ENCODE data around the gene TMEM63C.

TMEM63C gene

DNA sequence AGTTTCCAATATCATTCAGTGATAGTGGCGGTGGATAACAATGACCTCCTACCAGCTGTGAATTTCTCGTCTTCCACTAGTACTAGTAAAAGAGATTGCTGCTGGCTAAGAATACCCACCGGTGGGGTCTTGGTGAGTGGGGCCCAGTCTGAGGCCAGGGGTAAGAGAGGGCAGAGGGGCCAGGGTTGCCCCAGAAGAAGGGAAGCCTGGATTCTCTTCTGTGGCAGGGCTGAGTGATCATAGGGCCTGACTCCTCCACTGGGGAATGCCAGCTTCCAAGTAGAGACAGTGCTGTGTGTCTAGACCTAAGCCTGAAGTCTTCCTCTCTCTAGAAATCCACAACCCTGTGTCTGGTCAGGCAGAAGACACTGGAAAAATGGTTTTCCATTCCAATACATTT, 5.8 kb upstream of the TMEM63C start:
- TF ChIP-seq ZNF274 (IDR thresholded peaks at IDR 0.05; ENCODE audit: low read depth, low read length): no peak

DNA sequence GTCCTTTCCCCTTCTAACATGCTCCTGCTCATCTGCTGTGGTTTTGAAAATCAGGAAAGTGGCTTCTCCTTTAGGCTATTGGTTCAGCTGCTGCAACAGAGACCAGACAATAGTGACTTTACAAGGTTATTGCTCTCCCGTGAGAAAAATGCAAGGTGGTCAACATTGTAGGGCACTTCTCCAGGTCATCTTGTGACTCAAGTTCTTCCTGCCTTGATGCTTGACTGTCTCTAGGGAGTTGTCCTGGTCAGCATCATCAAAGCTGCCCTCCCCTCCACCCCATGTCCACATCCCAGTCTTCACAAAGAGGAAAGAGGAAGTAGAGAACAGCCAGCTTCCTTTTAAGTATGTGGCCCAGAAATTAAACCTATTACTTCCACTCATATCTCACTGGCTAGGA, 3.9 kb upstream of the TMEM63C start:
- TF ChIP-seq ZNF274 (IDR thresholded peaks at IDR 0.05; ENCODE audit: low read depth, low read length): no peak
- no peak overlapping the region for H3K4me3 ChIP-seq (ENCODE audit: low read length)

More for the DNA sequence above, 5.8 kb upstream of the TMEM63C start:
- H3K4me3 ChIP-seq (ENCODE audit: low read length): no peak overlapping the region

DNA sequence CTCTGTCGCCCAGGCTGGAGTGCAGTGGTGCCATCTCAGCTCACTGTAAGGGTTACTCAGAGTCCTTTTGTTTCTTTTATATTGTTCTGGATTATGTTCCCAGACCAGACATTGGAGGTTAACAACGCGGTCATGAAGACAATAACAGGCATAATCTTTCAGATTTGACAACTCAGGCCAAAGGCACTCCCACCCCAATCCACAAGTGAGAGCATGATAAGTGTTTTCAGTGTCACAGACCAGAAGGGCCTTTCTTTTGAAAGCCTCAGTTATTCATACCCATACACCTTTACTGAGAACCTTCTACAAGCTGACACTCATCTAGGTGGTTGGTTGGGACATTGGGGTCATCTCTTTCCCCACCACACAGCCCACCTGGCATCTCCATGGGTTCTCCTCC, 2.9 kb upstream of the TMEM63C start:
- TF ChIP-seq ZNF274 (IDR thresholded peaks at IDR 0.05; ENCODE audit: low read depth, low read length): no peak
- no peak overlapping the region for H3K4me3 ChIP-seq (ENCODE audit: low read length)

DNA sequence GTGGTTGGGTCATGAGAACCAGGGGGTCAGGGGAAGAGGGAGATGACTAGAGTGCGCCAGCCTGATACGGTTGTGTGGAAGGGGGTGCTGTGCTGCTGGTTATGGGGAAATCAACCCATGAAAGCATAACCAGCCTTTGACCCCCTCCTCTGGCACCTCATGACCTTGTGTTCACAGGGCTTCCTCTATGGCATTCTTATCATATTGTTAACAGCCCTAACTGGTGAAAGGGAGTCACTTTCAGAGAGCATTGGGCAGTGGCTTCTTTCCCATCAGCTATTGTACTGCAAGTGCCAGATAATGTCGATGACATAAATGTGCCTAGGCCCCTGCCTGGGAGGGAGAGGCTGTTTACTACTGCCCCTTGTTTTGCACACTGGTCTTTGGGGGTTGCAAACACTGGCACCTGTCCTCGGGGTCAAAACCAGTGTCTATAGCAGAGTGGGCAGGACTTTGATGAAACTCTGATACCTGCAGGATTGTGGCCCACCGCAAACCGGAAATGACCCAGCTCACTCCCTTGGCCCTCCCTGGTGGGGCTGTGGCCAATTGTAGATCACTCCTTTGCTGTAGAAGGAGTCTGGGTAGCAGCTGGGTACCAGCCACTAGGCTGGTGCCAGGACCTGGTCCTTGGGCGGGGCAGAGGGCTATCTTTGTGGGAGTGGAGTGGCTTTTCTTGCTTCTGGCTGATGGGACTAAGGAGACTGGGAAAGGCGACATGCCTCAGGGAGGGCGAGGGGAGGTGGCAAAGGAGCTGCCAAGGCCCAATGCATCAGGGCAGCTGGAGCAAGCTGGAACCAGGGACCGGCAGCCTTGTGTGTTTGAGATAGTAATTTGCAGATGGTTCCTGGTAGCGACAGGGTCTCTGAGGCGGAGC, 634 bp upstream of the TMEM63C start:
- no peak overlapping the region for H3K4me3 ChIP-seq (ENCODE audit: low read length)
- no peak for TF ChIP-seq ZNF274 (IDR thresholded peaks at IDR 0.05; ENCODE audit: low read depth, low read length)

DNA sequence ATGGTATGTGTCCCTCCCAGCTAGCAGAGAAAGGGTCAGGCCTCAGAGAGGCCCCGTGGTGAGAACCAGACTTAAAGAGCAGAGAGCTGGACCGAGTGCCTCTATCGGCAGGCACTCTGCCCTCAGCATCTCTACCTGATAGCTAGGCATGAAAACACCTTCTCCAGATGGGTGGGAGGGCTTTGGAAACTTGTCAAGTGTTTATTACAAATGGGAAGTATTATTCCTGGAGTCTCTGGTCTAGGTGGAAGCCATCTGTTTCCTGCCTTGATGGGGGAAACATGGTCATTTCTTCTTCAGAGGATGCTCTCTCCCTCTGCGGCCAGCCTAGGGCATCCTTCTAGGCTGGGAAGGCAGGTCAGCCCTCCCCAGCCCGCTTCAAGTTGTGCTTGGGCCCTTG, 2.3 kb downstream of the TMEM63C start:
- no peak overlapping the region for H3K4me3 ChIP-seq (ENCODE audit: low read length)
- TF ChIP-seq ZNF274 (IDR thresholded peaks at IDR 0.05; ENCODE audit: low read depth, low read length): no peak

DNA sequence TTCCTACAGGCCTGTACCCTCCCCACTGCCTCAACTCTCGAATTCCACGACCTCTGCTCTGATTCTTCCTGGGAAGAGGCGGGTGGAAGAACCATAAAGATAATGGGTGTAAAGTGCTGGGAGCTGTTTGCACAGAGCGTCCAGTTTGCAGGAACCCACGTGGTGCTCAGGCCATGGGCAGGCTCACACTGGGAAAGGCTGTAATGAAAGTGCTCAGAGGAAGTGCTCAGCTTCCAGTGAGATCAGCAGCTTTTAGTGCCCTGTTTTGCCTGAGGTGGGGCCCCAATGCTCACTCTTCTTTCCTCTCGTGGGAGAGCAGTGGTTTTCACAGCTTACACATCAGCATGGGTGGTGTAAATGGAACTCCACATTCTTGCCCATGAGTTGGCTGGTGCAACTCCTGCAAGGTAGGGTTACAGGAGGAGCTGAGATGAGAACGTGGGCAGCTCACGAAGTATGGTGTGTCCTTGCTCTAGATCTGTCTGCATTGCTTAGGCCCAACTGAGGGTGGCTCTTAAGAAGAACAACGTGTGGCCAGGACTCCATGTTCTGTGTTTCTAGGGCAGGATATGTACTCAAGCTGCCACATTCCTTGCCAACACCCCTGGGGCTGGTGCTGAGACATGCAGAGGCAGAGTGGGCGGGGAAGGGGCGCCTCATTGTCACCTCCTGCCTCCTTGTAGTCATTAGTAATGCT, 2.9 kb downstream of the TMEM63C start:
- no peak overlapping the region for H3K4me3 ChIP-seq (ENCODE audit: low read length)
- no peak for TF ChIP-seq ZNF274 (IDR thresholded peaks at IDR 0.05; ENCODE audit: low read depth, low read length)

DNA sequence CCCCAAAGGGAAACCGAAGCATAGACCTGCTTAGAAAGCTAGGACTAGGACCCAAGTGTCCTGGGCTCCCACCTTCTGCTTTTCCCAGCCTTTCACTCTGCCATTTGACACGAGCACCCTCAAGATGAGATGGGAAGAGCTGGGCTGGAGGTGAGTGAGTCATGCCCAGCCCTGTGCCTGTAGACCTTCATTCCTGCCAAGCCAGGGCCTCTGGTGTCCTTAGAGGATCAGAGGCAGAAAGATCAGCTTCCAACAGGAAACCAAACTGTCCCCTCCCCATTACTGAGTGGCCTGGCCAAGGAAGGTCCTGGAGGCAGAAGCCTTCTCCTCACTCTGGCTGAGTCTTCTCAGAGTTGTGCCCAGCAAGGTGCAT, 3.5 kb downstream of the TMEM63C start:
- no peak for TF ChIP-seq ZNF274 (IDR thresholded peaks at IDR 0.05; ENCODE audit: low read depth, low read length)
- H3K4me3 ChIP-seq (ENCODE audit: low read length): no peak overlapping the region

DNA sequence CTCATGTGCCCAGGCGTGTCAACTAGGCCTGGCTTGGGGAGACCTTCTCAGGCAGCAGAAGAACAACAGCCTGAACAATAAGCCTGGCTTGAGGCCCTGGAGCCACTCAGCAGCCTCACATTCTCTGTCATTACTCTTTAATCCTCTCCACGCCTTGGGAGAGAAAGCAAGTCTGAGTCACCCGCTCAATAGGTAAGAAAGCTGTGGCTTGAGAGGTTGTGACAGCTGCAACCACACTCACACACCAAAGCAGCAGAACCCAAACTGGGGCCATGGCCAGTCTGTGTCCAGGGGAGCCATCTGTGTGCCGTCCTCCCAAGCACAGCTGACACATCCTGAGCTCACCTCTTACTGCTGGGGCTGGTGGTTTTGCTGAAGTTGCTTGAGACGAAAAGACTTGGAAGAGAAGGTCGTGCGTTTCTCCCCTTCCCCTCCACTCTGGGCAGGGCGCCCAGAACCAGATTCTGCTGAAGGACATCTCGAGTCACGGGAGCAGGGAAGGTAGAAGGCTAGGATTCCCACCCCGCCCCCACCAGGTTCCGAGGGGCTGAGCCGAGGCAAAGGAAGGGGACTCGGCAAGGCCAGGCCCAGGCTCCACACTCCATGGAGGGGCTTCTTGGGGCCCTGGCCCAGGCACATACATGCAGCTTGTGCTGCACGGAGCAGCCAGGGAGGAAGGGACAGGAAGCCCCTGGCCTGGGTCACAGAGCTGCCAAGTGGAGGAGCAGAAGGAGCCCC, 5.5 kb downstream of the TMEM63C start:
- TF ChIP-seq ZNF274 (IDR thresholded peaks at IDR 0.05; ENCODE audit: low read depth, low read length): no peak
- H3K4me3 ChIP-seq (ENCODE audit: low read length): no peak overlapping the region

DNA sequence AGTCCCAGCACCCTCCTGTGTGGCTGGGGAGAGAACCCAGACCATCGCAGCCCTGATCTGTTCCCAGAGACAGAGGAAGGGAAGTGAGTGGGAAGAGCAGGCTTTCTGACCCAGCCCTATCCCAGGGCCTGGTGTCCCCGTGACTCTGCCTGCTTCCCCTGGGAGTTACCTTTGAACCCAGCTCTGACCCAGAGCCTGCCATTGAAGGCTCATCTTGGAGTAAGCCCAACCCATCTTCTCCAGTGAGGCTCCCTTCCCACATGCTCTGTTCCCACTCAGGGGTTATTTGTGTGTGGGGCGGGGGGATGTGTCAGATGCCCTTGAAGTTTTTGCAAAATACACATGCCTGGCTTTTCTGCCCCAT, 6.0 kb downstream of the TMEM63C start:
- TF ChIP-seq ZNF274 (IDR thresholded peaks at IDR 0.05; ENCODE audit: low read depth, low read length): no peak
- no peak overlapping the region for H3K4me3 ChIP-seq (ENCODE audit: low read length)

DNA sequence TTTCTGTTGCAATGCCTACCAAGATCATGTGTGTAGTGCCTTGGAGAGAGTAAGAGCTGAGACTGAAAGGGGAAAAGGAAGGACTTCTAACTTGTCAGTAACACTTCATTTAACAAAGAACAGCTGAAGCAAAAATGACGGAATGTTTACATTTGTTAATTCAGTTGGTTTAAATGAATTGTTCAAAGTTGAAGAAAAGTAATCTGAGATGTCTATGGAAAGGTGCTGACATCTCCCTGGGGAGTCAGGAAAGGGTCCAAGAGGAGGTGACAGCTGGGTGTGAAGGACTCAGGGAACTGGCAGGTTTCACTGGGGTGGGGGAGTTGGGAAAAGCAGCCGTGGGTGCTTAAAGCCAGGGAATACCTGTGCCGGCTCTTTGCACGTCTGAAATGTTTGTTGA, 7.9 kb downstream of the TMEM63C start:
- no peak overlapping the region for H3K4me3 ChIP-seq (ENCODE audit: low read length)
- no peak for TF ChIP-seq ZNF274 (IDR thresholded peaks at IDR 0.05; ENCODE audit: low read depth, low read length)

DNA sequence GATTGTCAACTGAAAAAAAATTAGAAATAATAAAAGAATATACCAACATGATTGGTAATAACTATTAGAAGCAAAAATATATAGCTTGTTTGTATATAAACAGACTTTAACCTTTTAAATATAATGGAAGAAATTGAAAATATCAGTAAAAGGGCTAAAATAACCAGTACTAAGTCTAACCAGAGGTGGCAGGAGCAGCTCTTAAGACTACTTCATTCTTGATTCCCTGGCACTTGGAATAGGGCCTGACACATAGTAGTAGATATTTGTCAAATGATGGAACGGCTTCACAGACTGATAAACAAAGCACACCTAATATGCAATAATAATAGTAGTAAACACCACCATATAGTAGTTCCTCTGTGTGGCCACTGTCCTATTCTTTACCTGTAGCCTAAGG, 9.4 kb downstream of the TMEM63C start:
- no peak overlapping the region for H3K4me3 ChIP-seq (ENCODE audit: low read length)
- TF ChIP-seq ZNF274 (IDR thresholded peaks at IDR 0.05; ENCODE audit: low read depth, low read length): no peak

DNA sequence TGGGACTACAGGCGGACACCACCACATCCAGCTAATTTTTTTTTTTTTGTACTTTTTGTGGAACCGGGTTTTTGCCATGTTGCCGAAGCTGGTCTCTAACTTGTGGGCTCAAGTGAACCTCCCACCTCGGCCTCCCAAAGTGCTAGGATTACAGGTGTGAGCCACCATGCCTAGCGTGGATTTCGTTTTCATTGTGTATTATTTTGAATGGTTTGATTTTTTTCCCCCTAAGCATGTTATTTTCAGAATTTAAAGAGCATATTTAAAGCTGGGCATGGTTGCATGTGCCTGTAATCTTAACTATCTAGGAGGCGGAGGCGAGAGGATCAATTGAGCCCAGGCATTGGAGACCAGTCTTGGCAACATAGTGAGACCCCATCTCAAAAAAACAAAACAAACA, 13.1 kb downstream of the TMEM63C start:
- H3K4me3 ChIP-seq (ENCODE audit: low read length): no peak overlapping the region
- TF ChIP-seq ZNF274 (IDR thresholded peaks at IDR 0.05; ENCODE audit: low read depth, low read length): no peak

DNA sequence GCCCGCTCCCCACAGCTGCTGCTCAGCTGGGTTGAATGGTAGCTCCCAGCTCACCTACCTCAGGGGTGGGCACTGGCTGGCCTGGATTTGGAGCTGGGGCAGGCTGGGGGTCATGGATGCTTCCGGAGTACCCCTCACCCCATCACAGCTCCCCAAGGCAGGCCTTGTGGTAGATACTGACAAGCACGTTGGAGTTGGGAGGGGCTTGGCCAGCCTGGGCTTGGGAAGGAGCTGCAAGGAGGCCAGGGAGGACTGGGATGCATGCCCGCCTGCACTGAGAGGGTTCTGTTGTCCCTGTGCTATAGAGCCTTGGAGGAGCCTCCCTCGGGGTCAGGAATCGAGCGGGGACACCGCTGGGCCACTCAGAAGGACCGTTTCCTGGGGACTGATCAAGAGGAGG, 14.2 kb downstream of the TMEM63C start:
- H3K4me3 ChIP-seq (ENCODE audit: low read length): no peak overlapping the region
- no peak for TF ChIP-seq ZNF274 (IDR thresholded peaks at IDR 0.05; ENCODE audit: low read depth, low read length)

DNA sequence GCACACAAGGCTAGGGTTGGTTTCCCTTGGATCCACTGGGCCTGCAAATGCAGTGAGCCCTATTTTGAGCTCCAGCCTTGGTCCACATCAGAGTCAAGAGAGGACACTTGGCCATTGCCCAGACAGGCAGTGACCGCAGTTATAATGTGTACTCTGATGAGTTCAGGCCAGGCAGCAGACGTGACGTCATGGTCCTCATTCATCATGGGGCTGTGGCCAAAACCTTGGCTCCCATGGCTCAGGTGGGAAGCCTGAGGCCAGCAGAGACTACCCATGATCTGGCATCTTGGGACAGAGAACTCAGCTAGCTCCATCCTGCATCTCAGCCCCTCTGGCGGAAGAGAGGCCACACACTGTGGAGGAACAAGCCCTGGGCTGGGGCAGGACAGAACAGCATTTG, 16.4 kb downstream of the TMEM63C start:
- H3K4me3 ChIP-seq (ENCODE audit: low read length): no peak overlapping the region
- TF ChIP-seq ZNF274 (IDR thresholded peaks at IDR 0.05; ENCODE audit: low read depth, low read length): no peak

DNA sequence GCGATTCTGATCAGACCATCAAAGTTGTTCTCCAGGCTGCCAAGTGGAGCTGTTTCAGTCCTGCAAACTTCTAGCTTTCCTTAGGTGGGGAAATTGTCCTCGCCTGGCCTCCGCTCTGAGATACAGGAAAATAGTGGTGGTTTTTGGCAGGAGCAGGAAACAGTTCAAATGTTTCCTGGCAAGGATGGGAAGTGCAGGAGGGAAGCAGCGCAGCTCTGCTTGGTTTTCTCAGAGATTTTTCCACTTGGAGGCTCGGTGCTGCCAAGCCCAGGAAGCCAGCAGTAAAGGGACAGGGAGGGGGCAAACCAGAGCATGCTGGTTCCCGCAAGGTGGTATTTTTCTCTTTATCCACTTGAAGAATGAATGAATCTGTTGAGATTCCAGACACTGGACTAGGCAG, 17.0 kb downstream of the TMEM63C start:
- no peak overlapping the region for H3K4me3 ChIP-seq (ENCODE audit: low read length)
- TF ChIP-seq ZNF274 (IDR thresholded peaks at IDR 0.05; ENCODE audit: low read depth, low read length): no peak
